Rectal smooth muscle tissue (tissue), 1 donor: ENCODE data around the gene HHLA2.

ENCODE experiments used
- H3K27ac ChIP-seq: one replicate; pipeline ENCODE4 v1.7.0; 2013; ENCODE audit warnings: low read depth, low read length, inconsistent platforms
- H3K27me3 ChIP-seq: one replicate; pipeline ENCODE4 v1.7.0; 2013; ENCODE audit warnings: low read length; ENCODE audit not compliant: control insufficient read depth, insufficient read depth
- H3K36me3 ChIP-seq: one replicate; pipeline ENCODE4 v1.7.0; 2013; ENCODE audit warnings: low read length; ENCODE audit not compliant: control insufficient read depth, insufficient read depth
- H3K4me1 ChIP-seq: one replicate; pipeline ENCODE4 v1.7.0; 2013; ENCODE audit warnings: low read length; ENCODE audit not compliant: control insufficient read depth, insufficient read depth
- H3K4me3 ChIP-seq: one replicate; pipeline ENCODE4 v1.7.0; 2013; ENCODE audit warnings: low read length
- H3K9ac ChIP-seq: one replicate; pipeline ENCODE4 v1.7.0; 2013; ENCODE audit warnings: low read length

HHLA2 gene

DNA sequence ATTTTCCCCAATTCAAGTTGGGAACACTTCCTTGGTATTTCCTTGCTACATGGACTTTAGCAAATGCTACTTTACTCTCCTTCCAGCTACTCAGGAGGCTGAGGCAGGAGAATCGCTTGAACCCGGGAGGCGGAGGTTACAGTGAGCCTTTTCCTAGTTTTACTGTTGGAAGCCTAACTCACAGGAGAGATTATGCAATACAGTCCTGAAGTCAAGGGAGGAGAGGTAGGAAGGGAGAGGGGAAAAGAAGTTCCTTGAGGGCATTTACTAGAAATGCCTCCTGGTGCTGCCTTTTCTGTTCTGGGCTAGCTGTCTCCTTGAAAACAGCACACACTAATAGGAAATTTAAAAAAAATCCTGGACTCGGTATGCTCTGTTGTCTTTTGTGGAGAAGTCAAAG, 6.2 kb downstream of the HHLA2 start:
- Histone ChIP-seq H3K27ac (no peak overlapping the region), H3K4me3 (no peak overlapping the region), H3K4me1 (no peaks in the 10 kb centered on the region)

DNA sequence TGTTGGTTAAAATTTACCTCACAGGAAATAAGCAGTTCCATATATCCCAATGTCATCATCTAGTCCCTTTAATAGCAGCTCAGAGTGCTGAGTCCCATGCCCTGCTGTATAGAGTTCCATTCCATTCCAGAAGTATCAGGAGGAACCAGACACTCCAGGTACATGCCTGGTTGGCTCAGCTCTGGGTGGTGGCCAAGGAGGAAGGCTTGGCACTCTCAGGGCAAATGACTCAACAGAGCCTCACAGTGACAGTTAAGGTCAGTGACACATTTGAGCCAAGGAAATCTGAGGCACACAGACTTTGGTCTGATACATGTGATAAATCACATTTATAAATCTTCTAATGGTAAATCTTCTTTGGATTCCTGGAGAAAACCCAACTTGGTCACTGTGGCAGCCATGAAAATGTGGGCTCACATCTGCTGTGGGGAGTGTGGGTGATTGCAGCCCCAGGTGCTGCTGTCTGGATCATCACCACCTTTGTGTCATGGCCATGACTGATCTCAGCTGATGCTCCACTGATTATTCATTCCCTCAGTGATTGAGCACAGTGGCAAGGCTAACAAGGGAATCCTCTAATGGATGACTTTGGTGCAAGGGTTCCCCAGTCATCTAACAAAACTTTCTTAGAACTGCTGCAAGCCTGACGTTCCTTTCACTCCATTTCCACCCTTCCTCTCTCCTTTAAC, 9.3 kb downstream of the HHLA2 start:
- H3K4me3 ChIP-seq: no peak overlapping the region
- no peaks in the 10 kb centered on the region for H3K4me1 ChIP-seq
- H3K27ac ChIP-seq: no peak overlapping the region
- H3K27me3 ChIP-seq: no peaks in the 10 kb centered on the region
- H3K36me3 ChIP-seq: no peaks in the 10 kb centered on the region
- H3K9ac ChIP-seq: no peak overlapping the region

More for the DNA sequence above, 6.2 kb downstream of the HHLA2 start:
- Histone ChIP-seq H3K27me3 (no peaks in the 10 kb centered on the region), H3K9ac (no peak overlapping the region), H3K36me3 (no peaks in the 10 kb centered on the region)

DNA sequence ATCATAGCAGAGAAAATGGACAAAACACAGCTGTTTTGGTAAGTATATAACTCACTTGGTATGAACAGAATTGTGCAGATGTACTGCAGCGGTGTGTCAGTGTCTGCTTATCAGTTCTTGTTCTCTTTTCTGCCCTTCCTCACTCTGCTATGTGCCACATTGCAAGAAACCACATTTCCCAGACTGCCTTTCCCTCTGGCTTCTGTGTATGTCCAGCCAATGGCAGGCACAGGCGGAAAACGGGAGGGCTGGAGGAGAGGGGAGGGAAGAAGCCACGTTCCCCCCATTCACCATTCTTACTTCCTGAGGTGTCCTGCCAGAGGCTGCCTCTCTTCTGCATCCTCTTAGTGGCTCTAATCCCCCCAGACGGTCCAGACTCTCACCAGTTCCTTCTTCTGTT, 15.4 kb downstream of the HHLA2 start:
- H3K4me3 ChIP-seq: no peak overlapping the region
- no peak overlapping the region for H3K9ac ChIP-seq
- no peak overlapping the region for H3K27ac ChIP-seq
- no peaks in the 10 kb centered on the region for H3K27me3 ChIP-seq
- no peaks in the 10 kb centered on the region for H3K36me3 ChIP-seq
- no peaks in the 10 kb centered on the region for H3K4me1 ChIP-seq

DNA sequence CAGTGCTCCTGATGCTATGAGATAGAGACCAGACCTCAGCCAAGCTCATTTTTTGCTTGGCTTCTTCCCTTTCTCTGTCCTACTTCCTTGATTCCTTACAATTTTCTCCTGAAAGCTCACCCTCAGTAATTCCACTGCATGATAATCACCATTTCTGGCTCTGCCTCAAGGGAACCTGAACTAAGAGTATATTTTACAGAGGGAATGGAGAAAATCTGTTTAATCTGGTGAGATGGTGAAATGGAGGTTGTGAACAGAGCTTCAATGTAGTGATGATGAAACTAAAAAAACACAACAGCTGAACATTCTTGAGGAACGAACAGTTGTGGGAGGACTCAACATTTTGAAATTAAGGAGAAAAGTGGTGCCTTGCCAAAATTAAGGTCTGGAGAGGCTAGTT, 16.3 kb downstream of the HHLA2 start:
- Histone ChIP-seq H3K4me3 (no peak overlapping the region), H3K36me3 (no peaks in the 10 kb centered on the region), H3K4me1 (no peaks in the 10 kb centered on the region), H3K27ac (no peak overlapping the region), H3K27me3 (no peaks in the 10 kb centered on the region), H3K9ac (no peak overlapping the region)

DNA sequence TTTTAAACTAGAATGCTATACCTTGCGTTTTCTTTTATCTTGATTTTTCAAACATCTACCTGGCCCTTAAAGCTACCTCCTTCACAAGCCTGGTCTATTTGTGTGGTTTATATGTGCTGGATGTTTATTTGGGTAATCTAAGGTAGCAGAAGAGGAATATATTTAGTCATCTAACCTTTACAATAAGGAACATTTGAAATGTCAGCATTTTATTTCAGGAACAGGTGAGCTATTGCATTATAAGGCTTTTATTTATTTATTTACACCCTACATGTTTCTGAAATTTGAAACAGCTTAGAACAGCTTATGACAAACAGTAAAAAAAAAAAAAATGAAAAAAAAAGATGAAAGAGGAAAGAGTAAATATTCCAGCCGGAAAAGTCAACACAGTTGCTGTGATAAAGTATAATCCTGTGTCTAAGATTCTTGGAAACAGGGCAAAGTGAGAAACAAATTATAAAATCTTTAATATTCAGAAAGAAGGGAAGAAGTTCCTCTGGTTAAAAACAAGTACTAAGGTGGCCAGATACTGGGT, 19.5 kb downstream of the HHLA2 start:
- Histone ChIP-seq H3K27ac (no peak overlapping the region), H3K9ac (no peak overlapping the region)

DNA sequence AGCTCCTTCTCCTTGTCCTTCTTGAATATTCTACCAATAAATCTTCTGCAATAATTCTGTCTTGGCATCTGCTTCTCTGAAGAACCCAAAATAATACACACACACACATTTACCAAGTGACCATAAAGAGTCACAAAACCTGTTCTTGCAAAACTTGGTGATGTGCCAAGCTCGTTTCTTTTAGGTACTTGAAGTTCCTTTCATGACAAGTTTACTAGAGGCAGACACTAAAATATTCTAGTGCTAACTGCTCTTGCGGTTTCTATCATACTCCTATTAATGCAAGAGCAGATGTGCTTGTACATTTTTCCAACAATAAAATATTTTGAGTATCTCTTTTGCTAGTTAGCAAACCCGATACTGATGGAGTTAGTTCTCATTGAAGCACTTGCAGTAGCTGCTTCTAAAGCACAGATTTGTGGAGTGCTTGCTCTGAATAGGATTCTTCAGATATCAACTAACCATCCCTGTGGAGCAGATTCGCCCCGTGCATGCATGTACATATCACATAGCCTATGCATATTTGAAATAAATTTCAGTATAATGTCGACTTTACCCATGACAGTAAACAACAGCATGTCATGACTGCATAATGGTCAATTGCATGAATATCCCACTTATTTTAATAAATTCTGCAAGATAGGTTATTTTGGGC, 23.2 kb downstream of the HHLA2 start:
- no peaks in the 10 kb centered on the region for H3K4me1 ChIP-seq
- no peaks in the 10 kb centered on the region for H3K36me3 ChIP-seq
- no peak overlapping the region for H3K9ac ChIP-seq
- H3K27me3 ChIP-seq: no peaks in the 10 kb centered on the region
- H3K27ac ChIP-seq: no peak overlapping the region
- no peak overlapping the region for H3K4me3 ChIP-seq

More for the DNA sequence above, 19.5 kb downstream of the HHLA2 start:
- Histone ChIP-seq H3K4me3 (no peak overlapping the region), H3K4me1 (no peaks in the 10 kb centered on the region), H3K27me3 (no peaks in the 10 kb centered on the region), H3K36me3 (no peaks in the 10 kb centered on the region)

DNA sequence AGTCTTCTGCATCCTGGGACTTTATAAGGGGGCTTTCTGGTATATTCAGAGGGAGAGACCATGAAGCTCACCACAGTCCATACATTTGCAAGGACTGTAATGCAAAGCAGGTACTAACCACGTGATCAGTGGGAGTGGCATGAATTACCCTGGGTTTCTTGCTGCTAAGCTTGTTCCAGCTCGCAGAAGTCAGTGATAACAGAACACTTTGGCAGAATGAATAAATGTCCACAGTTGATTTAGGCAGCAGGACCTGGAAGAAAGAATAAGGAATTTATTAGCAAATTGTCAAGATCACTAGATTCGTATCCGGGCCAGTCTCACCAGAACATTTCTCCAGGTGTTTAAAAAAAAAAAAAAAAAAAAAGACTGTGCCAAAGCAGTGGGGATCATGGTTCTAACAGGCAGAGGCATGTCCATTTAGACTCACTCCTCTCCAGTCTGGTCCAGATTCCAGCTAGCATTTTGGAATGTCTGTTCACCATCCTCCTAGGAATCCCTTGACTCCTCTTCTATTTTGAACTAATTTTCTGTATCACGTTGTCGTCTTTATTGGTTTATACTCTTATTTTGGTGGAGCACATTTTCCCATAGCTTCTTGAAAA, 24.5 kb downstream of the HHLA2 start:
- Histone ChIP-seq H3K9ac (no peak overlapping the region), H3K27ac (no peak overlapping the region), H3K4me1 (no peaks in the 10 kb centered on the region), H3K4me3 (no peak overlapping the region), H3K36me3 (no peaks in the 10 kb centered on the region), H3K27me3 (no peaks in the 10 kb centered on the region)

DNA sequence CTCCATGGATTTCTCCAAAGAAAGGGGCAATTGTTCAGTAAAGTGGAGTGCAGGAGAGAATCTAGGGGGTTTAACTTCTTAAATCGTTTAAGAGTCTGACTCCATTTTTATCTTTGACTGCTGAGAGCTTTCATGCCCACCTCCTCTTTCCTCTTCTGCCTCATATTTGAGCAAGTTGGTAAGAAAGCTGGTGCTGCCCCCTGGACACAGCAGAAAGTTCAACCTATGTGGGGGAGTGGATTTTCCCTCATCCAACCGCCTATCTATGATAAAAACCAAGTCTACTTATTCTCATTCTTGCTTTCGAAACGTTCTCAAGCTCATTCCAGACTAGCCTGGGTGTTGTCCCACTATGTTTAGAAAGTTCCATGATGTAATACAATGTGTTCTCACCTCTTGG, 26.0 kb downstream of the HHLA2 start:
- Histone ChIP-seq H3K4me3 (no peak overlapping the region), H3K9ac (no peak overlapping the region), H3K27ac (no peak overlapping the region), H3K36me3 (no peaks in the 10 kb centered on the region), H3K27me3 (no peaks in the 10 kb centered on the region), H3K4me1 (no peaks in the 10 kb centered on the region)

DNA sequence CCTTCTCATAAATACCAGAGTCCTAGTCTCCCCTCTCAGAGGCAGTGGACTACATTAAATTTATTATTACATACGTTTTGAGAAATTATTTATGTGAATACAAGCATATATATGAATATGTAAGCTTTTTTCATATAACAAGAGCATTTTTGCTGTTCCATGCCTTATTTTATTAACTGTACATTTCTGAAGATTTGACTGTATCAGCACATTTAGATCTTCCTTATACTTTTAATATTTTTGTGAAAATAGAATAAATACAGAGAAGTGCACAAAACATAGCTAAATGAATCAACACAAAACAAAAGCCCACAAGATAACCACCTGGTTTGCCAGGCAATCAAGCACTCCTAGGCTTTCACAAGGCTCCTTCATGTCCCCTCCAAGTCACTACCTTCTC, 27.8 kb downstream of the HHLA2 start:
- Histone ChIP-seq H3K36me3 (no peaks in the 10 kb centered on the region), H3K4me3 (no peak overlapping the region), H3K27me3 (no peaks in the 10 kb centered on the region), H3K9ac (no peak overlapping the region), H3K27ac (no peak overlapping the region), H3K4me1 (no peaks in the 10 kb centered on the region)

DNA sequence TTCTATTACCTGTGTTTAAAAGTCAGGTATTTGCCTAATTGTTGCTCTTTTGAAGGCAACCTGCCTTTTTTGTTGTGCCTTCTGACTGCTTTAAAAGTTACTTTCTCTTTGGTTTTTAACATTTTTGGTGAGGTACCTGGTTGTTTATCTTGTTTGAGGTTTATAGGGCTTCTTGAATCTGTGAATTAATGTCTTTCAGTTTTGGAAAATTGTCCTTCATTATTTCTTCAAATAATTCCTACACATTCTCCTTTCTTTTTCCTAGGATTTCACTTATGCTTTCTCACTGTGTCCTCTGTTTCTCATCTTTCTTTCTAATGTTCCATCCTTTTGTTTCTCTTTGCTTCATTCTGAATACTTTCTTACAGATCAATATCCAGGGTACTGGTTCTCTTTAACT, 30.8 kb downstream of the HHLA2 start:
- Histone ChIP-seq H3K27me3 (no peaks in the 10 kb centered on the region), H3K4me3 (no peak overlapping the region), H3K4me1 (no peaks in the 10 kb centered on the region), H3K9ac (no peak overlapping the region), H3K27ac (no peak overlapping the region), H3K36me3 (no peaks in the 10 kb centered on the region)

DNA sequence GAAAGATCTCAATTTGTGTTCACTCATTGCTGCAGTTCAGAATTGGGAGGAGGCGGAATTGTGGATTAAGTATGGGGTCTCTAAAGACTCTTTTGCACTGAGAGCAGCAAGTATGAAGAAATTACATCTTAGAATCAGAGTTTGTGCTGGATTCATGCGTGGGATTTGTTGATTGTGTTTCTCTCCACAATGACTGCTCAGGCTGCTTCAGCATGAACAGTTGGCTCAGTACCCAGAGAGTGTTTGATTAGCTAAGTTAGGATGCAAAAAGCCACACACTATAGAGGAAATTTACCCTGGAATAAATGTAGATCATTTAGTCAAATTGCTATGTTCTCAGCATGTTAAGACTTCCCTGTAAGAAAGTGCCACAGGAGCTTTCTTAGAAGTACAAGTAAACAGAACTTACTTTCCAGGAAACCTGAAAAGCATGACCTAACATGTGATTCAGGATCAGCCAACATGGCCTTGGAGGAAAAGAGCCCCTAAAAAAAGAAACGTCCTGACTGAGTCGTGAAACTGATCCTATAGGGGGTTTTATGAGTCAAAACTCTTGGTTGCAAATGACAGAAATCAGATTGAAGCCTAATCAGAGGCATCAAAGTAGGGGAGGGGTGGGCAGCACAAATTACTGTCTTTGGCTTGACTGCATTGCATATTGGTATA, 32.6 kb downstream of the HHLA2 start:
- no peaks in the 10 kb centered on the region for H3K4me1 ChIP-seq
- no peak overlapping the region for H3K4me3 ChIP-seq
- no peaks in the 10 kb centered on the region for H3K27me3 ChIP-seq
- H3K36me3 ChIP-seq: no peaks in the 10 kb centered on the region
- H3K27ac ChIP-seq: no peak overlapping the region
- H3K9ac ChIP-seq: no peak overlapping the region

DNA sequence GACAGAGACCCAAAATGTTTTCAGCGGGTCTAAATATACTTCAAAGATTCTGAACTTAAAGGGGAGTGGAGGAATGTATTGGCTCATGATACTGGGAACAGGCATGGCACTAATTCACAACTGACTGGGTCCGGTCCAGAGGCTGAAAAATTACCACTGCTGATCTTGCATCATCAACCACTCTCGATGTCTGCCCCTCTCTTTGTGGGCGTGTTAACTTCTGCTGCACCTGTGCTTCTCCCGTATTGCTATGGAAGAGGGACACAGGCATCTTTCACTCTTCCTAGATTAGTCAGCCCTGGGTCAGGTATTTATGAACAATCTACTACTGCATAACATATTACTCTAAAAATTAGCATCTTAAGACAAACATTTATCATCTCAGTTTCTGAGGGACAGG, 33.2 kb downstream of the HHLA2 start:
- Histone ChIP-seq H3K27me3 (no peaks in the 10 kb centered on the region), H3K4me3 (no peak overlapping the region), H3K36me3 (no peaks in the 10 kb centered on the region), H3K9ac (no peak overlapping the region), H3K27ac (no peak overlapping the region), H3K4me1 (no peaks in the 10 kb centered on the region)
